HEK293 (cell line): Measurements from ENCODE around the gene LAP3.

Experiments used
- CTCF ChIA-PET: fragments of 350-600 bp; formaldehyde crosslinking; extraction: SDS; loops from one replicate; lab custom pipeline; 2021; ENCODE audit warnings: antibody characterized with exemption; lab: Yijun Ruan, JAX
- POLR2A ChIA-PET: fragments of 300-600 bp; formaldehyde crosslinking; extraction: SDS; loops from one replicate; lab custom pipeline; 2020; ENCODE audit warnings: antibody characterized with exemption, inconsistent platforms; lab: Yijun Ruan, JAX
- H3K27ac ChIP-seq: fragments of 200-500 bp; sonication (Bioruptor generic); 2 replicates; pipeline ENCODE4 v1.5.1; 2014; ENCODE audit warnings: low read depth, low read length, control low read depth, inconsistent platforms; ENCODE audit errors: extremely low read depth
- H3K36me3 ChIP-seq, 2 experiments: fragments of 200-500 bp in 1 of 2; sonication (Bioruptor generic) in 1 of 2; 1 replicate in 1 of 2; 2 replicates in 1 of 2; pipeline ENCODE4 v1.5.1; 2014 to 2017; ENCODE audit warnings: inconsistent platforms in 2 of 2, low read length in 2 of 2; ENCODE audit not compliant: control insufficient read depth in 2 of 2, insufficient read depth in 1 of 2
- H3K4me1 ChIP-seq: fragments of 200-500 bp; sonication (Bioruptor generic); 2 replicates; pipeline ENCODE4 v1.5.1; 2014; ENCODE audit warnings: mild to moderate bottlenecking, low read length, inconsistent platforms; ENCODE audit not compliant: control insufficient read depth, insufficient read depth
- H3K4me3 ChIP-seq: 2 replicates; pipeline ENCODE4 v1.5.1; 2011; ENCODE audit warnings: low read depth, mild to moderate bottlenecking, control low read depth, low read length, moderate library complexity
- H3K9me3 ChIP-seq: fragments of 200-500 bp; sonication (Bioruptor generic); 2 replicates; pipeline ENCODE4 v1.5.1; 2014; ENCODE audit warnings: low read depth, low read length, inconsistent platforms; ENCODE audit not compliant: control insufficient read depth, insufficient read depth
- HOXA7 ChIP-seq: sonication (generic); formaldehyde crosslinking; IDR thresholded peaks from 2 replicates; pipeline ENCODE4 v1.8.1; 2022; ENCODE audit warnings: missing genetic modification reagents, borderline replicate concordance
- OSR2 ChIP-seq: fragments of 450-650 bp; formaldehyde crosslinking; IDR thresholded peaks from 2 replicates; pipeline ENCODE4 v1.5.1; 2016; ENCODE audit warnings: missing biosample characterization, missing genetic modification characterization
- ZIC2 ChIP-seq: fragments of 450-650 bp; formaldehyde crosslinking; IDR thresholded peaks from 2 replicates; pipeline ENCODE4 v1.5.1; 2016; ENCODE audit warnings: missing biosample characterization, missing genetic modification characterization
- ZNF114 ChIP-seq: fragments of 450-650 bp; formaldehyde crosslinking; IDR thresholded peaks from 2 replicates; pipeline ENCODE4 v1.5.0; 2017; ENCODE audit warnings: missing biosample characterization, missing genetic modification characterization
- ZNF19 ChIP-seq: fragments of 450-650 bp; formaldehyde crosslinking; IDR thresholded peaks from 2 replicates; pipeline ENCODE4; 2016; ENCODE audit warnings: missing biosample characterization, missing genetic modification characterization, low read depth
- ZNF274 ChIP-seq, 2 experiments: fragments of 200-500 bp in 1 of 2; fragments of 450-650 bp in 1 of 2; sonication (Bioruptor generic) in 1 of 2; formaldehyde crosslinking in 1 of 2; IDR thresholded peaks; 2 replicates each; pipeline versions ENCODE4 v1.5.1 to v1.6.1; 2014 to 2016; ENCODE audit warnings: borderline replicate concordance in 1 of 2, inconsistent platforms in 1 of 2, low read length in 1 of 2, missing biosample characterization in 1 of 2, missing genetic modification characterization in 1 of 2
- ZNF423 ChIP-seq: fragments of 450-650 bp; formaldehyde crosslinking; IDR thresholded peaks from 2 replicates; pipeline ENCODE4 v1.5.1; 2016; ENCODE audit warnings: missing biosample characterization, missing genetic modification characterization
- ZNF600 ChIP-seq: fragments of 450-650 bp; formaldehyde crosslinking; IDR thresholded peaks from 2 replicates; pipeline ENCODE4 v1.5.1; 2016; ENCODE audit warnings: missing biosample characterization, missing genetic modification characterization
- ZNF777 ChIP-seq: fragments of 450-650 bp; formaldehyde crosslinking; IDR thresholded peaks from 2 replicates; pipeline ENCODE4 v1.5.1; 2017; ENCODE audit warnings: missing biosample characterization, missing genetic modification characterization, borderline replicate concordance
- ZSCAN23 ChIP-seq: fragments of 450-650 bp; formaldehyde crosslinking; IDR thresholded peaks from 2 replicates; pipeline ENCODE4 v1.5.1; 2016; ENCODE audit warnings: missing biosample characterization, missing genetic modification characterization
- TF ChIP-seq, protein P1 (sequence below): fragments of 450-650 bp; formaldehyde crosslinking; IDR thresholded peaks from 2 replicates; pipeline ENCODE4 v1.5.1; 2016; ENCODE audit warnings: missing biosample characterization, missing genetic modification characterization, borderline replicate concordance
- TF ChIP-seq, protein P2 (sequence below): sonication (generic); formaldehyde crosslinking; IDR thresholded peaks from 2 replicates; pipeline ENCODE4 v1.8.1; 2022; ENCODE audit warnings: mild to moderate bottlenecking, moderate library complexity, missing genetic modification reagents
- TF ChIP-seq, protein P3 (sequence below): fragments of 450-650 bp; formaldehyde crosslinking; IDR thresholded peaks from 2 replicates; pipeline ENCODE4 v1.5.1; 2016; ENCODE audit warnings: missing biosample characterization, missing genetic modification characterization
- TF ChIP-seq, protein P4 (sequence below): fragments of 450-650 bp; formaldehyde crosslinking; IDR thresholded peaks from 2 replicates; pipeline ENCODE4 v1.5.1; 2016; ENCODE audit warnings: missing biosample characterization, missing genetic modification characterization
- TF ChIP-seq, protein P5 (sequence below): fragments of 450-650 bp; formaldehyde crosslinking; IDR thresholded peaks from 2 replicates; pipeline ENCODE4 v1.5.1; 2016; ENCODE audit warnings: missing biosample characterization, missing genetic modification characterization, borderline replicate concordance
- TF ChIP-seq, protein P6 (sequence below): fragments of 450-650 bp; formaldehyde crosslinking; IDR thresholded peaks from 2 replicates; pipeline ENCODE4 v1.5.0; 2017; ENCODE audit warnings: missing biosample characterization, missing genetic modification characterization, borderline replicate concordance

The LAP3 gene

DNA sequence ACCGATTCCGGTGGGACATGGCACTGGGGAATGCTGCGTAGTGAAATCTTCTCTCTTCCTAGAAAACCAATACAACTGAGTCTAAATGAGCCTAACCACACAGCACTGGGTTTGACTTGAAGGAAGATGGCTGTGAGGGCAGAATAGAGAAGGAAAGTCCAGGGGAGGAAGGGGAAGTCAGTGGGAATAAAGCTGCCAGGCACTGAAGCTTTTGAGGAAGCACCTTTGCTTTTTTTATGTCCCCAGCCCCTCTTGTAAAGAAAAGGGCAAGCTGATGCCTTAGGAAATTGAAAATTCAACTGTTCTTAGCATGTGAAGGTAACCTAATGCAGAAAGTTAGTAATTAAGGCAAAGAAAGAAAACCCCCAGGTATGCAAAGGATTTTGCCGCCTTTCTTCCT lies 58.1 kb downstream of the LAP3 start:
- Histone ChIP-seq H3K4me1 (no peaks in the 10 kb centered on the region), H3K9me3 (no peaks in the 10 kb centered on the region), H3K36me3 (peaks cover 3 to 69% of the 10 kb centered on the region in 2 experiments; a peak in 2 of 3 replicates), H3K4me3 (no peak overlapping the region), H3K27ac (no peak overlapping the region)
- POLR2A ChIA-PET, result no interaction called here
- CTCF ChIA-PET, result no interaction called here
- TF ChIP-seq, protein P1, sequence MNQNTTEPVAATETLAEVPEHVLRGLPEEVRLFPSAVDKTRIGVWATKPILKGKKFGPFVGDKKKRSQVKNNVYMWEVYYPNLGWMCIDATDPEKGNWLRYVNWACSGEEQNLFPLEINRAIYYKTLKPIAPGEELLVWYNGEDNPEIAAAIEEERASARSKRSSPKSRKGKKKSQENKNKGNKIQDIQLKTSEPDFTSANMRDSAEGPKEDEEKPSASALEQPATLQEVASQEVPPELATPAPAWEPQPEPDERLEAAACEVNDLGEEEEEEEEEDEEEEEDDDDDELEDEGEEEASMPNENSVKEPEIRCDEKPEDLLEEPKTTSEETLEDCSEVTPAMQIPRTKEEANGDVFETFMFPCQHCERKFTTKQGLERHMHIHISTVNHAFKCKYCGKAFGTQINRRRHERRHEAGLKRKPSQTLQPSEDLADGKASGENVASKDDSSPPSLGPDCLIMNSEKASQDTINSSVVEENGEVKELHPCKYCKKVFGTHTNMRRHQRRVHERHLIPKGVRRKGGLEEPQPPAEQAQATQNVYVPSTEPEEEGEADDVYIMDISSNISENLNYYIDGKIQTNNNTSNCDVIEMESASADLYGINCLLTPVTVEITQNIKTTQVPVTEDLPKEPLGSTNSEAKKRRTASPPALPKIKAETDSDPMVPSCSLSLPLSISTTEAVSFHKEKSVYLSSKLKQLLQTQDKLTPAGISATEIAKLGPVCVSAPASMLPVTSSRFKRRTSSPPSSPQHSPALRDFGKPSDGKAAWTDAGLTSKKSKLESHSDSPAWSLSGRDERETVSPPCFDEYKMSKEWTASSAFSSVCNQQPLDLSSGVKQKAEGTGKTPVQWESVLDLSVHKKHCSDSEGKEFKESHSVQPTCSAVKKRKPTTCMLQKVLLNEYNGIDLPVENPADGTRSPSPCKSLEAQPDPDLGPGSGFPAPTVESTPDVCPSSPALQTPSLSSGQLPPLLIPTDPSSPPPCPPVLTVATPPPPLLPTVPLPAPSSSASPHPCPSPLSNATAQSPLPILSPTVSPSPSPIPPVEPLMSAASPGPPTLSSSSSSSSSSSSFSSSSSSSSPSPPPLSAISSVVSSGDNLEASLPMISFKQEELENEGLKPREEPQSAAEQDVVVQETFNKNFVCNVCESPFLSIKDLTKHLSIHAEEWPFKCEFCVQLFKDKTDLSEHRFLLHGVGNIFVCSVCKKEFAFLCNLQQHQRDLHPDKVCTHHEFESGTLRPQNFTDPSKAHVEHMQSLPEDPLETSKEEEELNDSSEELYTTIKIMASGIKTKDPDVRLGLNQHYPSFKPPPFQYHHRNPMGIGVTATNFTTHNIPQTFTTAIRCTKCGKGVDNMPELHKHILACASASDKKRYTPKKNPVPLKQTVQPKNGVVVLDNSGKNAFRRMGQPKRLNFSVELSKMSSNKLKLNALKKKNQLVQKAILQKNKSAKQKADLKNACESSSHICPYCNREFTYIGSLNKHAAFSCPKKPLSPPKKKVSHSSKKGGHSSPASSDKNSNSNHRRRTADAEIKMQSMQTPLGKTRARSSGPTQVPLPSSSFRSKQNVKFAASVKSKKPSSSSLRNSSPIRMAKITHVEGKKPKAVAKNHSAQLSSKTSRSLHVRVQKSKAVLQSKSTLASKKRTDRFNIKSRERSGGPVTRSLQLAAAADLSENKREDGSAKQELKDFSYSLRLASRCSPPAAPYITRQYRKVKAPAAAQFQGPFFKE (tag by site-specific recombination), result no peak
- TF ChIP-seq ZNF114 (tag by site-specific recombination), result no peak
- TF ChIP-seq, protein P2, sequence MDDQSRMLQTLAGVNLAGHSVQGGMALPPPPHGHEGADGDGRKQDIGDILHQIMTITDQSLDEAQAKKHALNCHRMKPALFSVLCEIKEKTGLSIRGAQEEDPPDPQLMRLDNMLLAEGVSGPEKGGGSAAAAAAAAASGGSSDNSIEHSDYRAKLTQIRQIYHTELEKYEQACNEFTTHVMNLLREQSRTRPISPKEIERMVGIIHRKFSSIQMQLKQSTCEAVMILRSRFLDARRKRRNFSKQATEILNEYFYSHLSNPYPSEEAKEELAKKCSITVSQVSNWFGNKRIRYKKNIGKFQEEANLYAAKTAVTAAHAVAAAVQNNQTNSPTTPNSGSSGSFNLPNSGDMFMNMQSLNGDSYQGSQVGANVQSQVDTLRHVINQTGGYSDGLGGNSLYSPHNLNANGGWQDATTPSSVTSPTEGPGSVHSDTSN (CRISPR knock-in tag), result no peak
- no peak for TF ChIP-seq ZNF777 (tag by site-specific recombination)
- TF ChIP-seq ZSCAN23 (tag by site-specific recombination), result no peak

DNA sequence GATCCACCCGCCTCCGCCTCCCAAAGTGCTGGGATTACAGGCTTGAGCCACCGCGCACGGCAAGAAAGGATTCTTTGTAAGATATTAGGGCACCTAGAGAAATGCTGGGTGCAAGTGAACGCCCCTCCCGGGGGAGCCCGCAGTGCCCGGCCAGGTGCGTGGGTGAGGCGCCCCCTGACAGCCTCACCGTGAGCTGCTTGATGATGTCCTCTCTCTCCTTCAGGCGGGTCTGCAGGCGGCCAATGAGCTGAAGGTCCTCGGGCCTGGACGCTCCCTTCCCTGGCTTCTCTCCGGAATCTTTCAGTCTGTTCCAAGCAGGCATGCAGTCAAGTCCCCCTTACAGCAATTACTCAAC lies 59.3 kb downstream of the LAP3 start:
- H3K27ac ChIP-seq, result no peak overlapping the region
- peaks cover 3 to 57% of the 10 kb centered on the region in 2 experiments; a peak in 2 of 3 replicates for H3K36me3 ChIP-seq
- ChIA-PET POLR2A (no interaction called here), CTCF (interaction anchor here (0.5 to 1.8 kb wide), 9 partner anchors 8 to 429 kb away, joined by 3 to 11 read pairs (median 4); no protein-coding TSS in a partner anchor)
- H3K4me3 ChIP-seq, result no peak overlapping the region
- no peaks in the 10 kb centered on the region for H3K4me1 ChIP-seq
- H3K9me3 ChIP-seq, result no peaks in the 10 kb centered on the region
- TF ChIP-seq ZNF423 (tag by site-specific recombination) (no peak), HOXA7 (CRISPR knock-in tag) (no peak), ZNF274 (IDR thresholded peaks at IDR 0.05; ENCODE audit: low read length) (no peak), ZNF274 (tag by site-specific recombination; IDR thresholded peaks at IDR 0.05; ENCODE audit: borderline replicate concordance) (no peak), ZNF19 (tag by site-specific recombination) (no peak), ZNF600 (no peak), ZIC2 (tag by site-specific recombination) (no peak), OSR2 (tag by site-specific recombination) (no peak)
- TF ChIP-seq, protein P3, sequence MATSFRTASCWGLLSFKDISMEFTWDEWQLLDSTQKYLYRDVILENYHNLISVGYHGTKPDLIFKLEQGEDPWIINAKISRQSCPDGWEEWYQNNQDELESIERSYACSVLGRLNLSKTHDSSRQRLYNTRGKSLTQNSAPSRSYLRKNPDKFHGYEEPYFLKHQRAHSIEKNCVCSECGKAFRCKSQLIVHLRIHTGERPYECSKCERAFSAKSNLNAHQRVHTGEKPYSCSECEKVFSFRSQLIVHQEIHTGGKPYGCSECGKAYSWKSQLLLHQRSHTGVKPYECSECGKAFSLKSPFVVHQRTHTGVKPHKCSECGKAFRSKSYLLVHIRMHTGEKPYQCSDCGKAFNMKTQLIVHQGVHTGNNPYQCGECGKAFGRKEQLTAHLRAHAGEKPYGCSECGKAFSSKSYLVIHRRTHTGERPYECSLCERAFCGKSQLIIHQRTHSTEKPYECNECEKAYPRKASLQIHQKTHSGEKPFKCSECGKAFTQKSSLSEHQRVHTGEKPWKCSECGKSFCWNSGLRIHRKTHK (tag by site-specific recombination), result no peak
- TF ChIP-seq, protein P4, sequence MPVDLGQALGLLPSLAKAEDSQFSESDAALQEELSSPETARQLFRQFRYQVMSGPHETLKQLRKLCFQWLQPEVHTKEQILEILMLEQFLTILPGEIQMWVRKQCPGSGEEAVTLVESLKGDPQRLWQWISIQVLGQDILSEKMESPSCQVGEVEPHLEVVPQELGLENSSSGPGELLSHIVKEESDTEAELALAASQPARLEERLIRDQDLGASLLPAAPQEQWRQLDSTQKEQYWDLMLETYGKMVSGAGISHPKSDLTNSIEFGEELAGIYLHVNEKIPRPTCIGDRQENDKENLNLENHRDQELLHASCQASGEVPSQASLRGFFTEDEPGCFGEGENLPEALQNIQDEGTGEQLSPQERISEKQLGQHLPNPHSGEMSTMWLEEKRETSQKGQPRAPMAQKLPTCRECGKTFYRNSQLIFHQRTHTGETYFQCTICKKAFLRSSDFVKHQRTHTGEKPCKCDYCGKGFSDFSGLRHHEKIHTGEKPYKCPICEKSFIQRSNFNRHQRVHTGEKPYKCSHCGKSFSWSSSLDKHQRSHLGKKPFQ (tag by site-specific recombination), result no peak
- TF ChIP-seq, protein P5, sequence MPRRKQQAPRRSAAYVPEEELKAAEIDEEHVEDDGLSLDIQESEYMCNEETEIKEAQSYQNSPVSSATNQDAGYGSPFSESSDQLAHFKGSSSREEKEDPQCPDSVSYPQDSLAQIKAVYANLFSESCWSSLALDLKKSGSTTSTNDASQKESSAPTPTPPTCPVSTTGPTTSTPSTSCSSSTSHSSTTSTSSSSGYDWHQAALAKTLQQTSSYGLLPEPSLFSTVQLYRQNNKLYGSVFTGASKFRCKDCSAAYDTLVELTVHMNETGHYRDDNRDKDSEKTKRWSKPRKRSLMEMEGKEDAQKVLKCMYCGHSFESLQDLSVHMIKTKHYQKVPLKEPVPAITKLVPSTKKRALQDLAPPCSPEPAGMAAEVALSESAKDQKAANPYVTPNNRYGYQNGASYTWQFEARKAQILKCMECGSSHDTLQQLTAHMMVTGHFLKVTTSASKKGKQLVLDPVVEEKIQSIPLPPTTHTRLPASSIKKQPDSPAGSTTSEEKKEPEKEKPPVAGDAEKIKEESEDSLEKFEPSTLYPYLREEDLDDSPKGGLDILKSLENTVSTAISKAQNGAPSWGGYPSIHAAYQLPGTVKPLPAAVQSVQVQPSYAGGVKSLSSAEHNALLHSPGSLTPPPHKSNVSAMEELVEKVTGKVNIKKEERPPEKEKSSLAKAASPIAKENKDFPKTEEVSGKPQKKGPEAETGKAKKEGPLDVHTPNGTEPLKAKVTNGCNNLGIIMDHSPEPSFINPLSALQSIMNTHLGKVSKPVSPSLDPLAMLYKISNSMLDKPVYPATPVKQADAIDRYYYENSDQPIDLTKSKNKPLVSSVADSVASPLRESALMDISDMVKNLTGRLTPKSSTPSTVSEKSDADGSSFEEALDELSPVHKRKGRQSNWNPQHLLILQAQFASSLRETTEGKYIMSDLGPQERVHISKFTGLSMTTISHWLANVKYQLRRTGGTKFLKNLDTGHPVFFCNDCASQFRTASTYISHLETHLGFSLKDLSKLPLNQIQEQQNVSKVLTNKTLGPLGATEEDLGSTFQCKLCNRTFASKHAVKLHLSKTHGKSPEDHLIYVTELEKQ (tag by site-specific recombination), result no peak
- TF ChIP-seq, protein P6, sequence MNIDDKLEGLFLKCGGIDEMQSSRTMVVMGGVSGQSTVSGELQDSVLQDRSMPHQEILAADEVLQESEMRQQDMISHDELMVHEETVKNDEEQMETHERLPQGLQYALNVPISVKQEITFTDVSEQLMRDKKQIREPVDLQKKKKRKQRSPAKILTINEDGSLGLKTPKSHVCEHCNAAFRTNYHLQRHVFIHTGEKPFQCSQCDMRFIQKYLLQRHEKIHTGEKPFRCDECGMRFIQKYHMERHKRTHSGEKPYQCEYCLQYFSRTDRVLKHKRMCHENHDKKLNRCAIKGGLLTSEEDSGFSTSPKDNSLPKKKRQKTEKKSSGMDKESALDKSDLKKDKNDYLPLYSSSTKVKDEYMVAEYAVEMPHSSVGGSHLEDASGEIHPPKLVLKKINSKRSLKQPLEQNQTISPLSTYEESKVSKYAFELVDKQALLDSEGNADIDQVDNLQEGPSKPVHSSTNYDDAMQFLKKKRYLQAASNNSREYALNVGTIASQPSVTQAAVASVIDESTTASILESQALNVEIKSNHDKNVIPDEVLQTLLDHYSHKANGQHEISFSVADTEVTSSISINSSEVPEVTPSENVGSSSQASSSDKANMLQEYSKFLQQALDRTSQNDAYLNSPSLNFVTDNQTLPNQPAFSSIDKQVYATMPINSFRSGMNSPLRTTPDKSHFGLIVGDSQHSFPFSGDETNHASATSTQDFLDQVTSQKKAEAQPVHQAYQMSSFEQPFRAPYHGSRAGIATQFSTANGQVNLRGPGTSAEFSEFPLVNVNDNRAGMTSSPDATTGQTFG (tag by site-specific recombination), result no peak
